ENCODE measurements around the gene SERGEF.

The SERGEF gene

GRCh38 chr11:17779861-17780594, 232.8 kb downstream of the SERGEF start:
- no peak for DNase-seq

- no peak for DNase-seq
Observed at GRCh38 chr11:17778956-17779860, 233.6 kb downstream of the SERGEF start.

- no peak for DNase-seq
Observed at GRCh38 chr11:17778352-17778751, 234.5 kb downstream of the SERGEF start.

- no peak for DNase-seq
Observed at GRCh38 chr11:17777738-17778091, 235.1 kb downstream of the SERGEF start.

- DNase-seq: no peak
Observed at GRCh38 chr11:17777086-17777737, 235.6 kb downstream of the SERGEF start.

- DNase-seq: no peak
Observed at GRCh38 chr11:17776212-17776875, 236.5 kb downstream of the SERGEF start.

- no peak for DNase-seq
Observed at GRCh38 chr11:17775507-17776211, 237.2 kb downstream of the SERGEF start.

- DNase-seq: no peak
Observed at GRCh38 chr11:17775035-17775348, 237.9 kb downstream of the SERGEF start.

GRCh38 chr11:17774232-17775034, 238.4 kb downstream of the SERGEF start:
- DNase-seq: no peak

GRCh38 chr11:17773674-17774073, 239.2 kb downstream of the SERGEF start:
- no peak for DNase-seq

GRCh38 chr11:17772704-17773600, 239.9 kb downstream of the SERGEF start:
- DNase-seq: no peak

GRCh38 chr11:17771841-17772401, 240.9 kb downstream of the SERGEF start:
- no peak for DNase-seq

GRCh38 chr11:17771415-17771814, 241.4 kb downstream of the SERGEF start:
- no peak for DNase-seq

- DNase-seq: no peak
Observed at GRCh38 chr11:17770917-17771316, 241.9 kb downstream of the SERGEF start.

- no peak for DNase-seq
Observed at GRCh38 chr11:17770048-17770652, 242.7 kb downstream of the SERGEF start.

GRCh38 chr11:17769218-17769617, 243.6 kb downstream of the SERGEF start:
- no peak for DNase-seq

GRCh38 chr11:17768547-17768946, 244.3 kb downstream of the SERGEF start:
- DNase-seq: no peak

- no peak for DNase-seq
Observed at GRCh38 chr11:17767914-17768313, 244.9 kb downstream of the SERGEF start.

GRCh38 chr11:17767301-17767885, 245.5 kb downstream of the SERGEF start:
- no peak for DNase-seq

All from inflammatory macrophage treated with lipopolysaccharide for 4 hours (primary cell).